Ectodermal cell (in vitro differentiated cells): ENCODE results near the gene ROBO4.

Experiments used
- H3K27ac ChIP-seq: 2 replicates; pipeline ENCODE4 v1.7.0; 2013; ENCODE audit warnings: mild to moderate bottlenecking, low read depth, low read length; ENCODE audit not compliant: insufficient read depth, poor library complexity, severe bottlenecking
- H3K27me3 ChIP-seq: 2 replicates; pipeline ENCODE4 v1.7.0; 2013; ENCODE audit warnings: mild to moderate bottlenecking, low read length; ENCODE audit not compliant: insufficient read depth, control insufficient read depth, poor library complexity, severe bottlenecking
- H3K36me3 ChIP-seq: one replicate; pipeline ENCODE4 v1.7.0; 2013; ENCODE audit warnings: low read length; ENCODE audit not compliant: control insufficient read depth, insufficient read depth
- H3K4me1 ChIP-seq: one replicate; pipeline ENCODE4 v1.7.0; 2013; ENCODE audit warnings: low read length; ENCODE audit not compliant: control insufficient read depth, insufficient read depth
- H3K4me3 ChIP-seq: 2 replicates; pipeline ENCODE4 v1.7.0; 2013; ENCODE audit warnings: low read depth, low read length, control low read depth; ENCODE audit not compliant: insufficient read depth
- H3K9me3 ChIP-seq: 2 replicates; pipeline ENCODE4 v1.7.0; 2013; ENCODE audit warnings: mild to moderate bottlenecking, low read length, moderate library complexity; ENCODE audit not compliant: control insufficient read depth
- WGBS, 2 experiments: methylation state at CpG; one replicate each; pipeline ENCODE4 v1.1.7; 2013; ENCODE audit warnings: missing lambda C conversion rate in 2 of 2; 5-methylcytosine and 5-hydroxymethylcytosine counted together

The ROBO4 gene

DNA sequence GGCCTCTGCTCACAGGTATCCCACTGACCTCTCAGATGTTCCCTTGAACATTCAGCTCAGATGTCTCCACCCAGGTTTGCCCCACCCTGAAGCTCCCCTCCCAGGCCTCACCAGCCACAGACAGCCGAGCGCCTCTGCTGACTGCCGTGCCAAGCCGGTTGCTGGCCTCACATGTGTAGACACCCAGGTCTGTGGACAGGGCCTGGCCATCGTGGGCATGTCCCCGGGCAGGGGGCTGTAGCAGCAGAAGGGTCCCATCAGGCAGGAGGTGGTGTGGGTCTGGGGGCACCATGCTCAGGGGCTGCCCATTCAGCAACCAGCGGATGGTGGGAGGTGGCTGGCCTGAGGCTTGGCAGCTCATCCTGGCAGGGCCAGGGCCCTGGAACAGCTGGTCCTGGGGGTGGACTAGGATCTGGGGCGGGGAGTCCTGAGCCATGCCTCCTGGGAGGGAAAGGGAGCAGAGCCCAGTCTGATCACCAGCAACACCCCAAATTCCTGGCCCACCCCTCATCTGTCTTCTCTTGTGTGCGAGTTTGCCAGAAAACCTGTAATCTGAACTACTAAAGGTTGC is 759 bp downstream of the ROBO4 start:
- Histone ChIP-seq H3K4me3 (no peak overlapping the region), H3K27me3 (no peaks in the 10 kb centered on the region), H3K9me3 (no peaks in the 10 kb centered on the region), H3K4me1 (peaks cover 10% of the 10 kb centered on the region), H3K36me3 (no peaks in the 10 kb centered on the region), H3K27ac (no peak overlapping the region)
- WGBS, 2 experiments: 93 to 96% methylated on average over 9 of the region's 9 CpGs

DNA sequence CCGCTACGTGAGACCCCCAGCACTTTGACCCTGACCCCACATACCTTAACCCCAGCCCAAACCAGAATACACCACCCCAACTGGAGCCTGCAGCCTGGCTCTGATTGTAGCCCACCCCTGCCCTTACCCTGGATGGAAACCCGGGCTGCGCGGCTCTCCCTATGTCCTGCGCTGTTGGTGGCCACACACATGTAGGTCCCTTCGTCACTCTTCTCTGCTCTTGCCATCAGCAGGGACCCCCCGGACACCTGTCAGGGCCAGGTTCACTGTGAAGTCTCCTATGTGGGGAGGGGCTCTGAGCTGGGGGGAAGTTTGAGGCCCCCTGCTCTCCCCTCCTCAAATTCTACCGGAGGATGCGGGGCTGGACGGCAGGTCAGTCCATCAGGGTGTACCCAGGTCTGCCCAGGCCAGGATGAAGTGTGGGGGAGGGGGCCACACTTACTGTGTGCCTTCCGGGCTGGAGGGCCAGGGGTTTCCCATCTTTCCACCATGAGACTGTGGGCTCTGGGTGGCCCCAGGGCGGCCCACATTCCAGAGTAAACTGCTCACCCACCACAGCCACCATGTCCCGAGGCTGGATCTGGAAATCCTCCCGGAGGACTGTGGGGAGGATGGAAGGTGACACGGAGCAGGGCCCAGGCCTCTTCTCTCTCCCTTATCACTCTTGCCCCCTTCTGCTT is 1.5 kb downstream of the ROBO4 start:
- H3K9me3 ChIP-seq: no peaks in the 10 kb centered on the region
- peaks cover 10% of the 10 kb centered on the region for H3K4me1 ChIP-seq
- no peak overlapping the region for H3K27ac ChIP-seq
- no peaks in the 10 kb centered on the region for H3K36me3 ChIP-seq
- H3K4me3 ChIP-seq: no peak overlapping the region
- 88 to 91% methylated on average over 16 of the region's 16 CpGs for WGBS, 2 experiments
- no peaks in the 10 kb centered on the region for H3K27me3 ChIP-seq

DNA sequence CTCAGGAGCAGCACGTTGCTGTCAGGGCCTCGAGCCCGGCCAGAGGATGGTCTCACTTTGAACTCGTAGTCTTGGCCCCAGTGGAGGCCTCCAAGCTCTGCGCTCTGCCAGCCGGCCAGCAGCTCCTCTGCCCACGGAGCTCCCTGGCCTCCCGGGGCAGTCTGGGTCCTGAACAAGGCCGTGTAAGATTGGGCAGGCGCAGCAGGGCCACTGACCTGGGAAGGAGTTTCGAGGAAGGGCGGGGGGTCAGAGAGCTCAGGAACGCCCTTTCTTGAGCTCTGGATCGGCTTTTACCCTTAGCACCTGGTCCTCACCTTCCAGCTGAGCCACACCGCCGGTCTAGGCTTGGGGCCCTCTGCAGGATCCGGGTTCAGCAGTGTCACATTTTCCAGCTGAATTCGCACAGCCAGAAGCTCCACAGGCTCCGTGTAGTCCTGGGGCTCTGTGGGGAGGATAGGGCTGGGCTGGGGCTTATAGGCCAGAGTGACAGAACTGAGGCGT is 2.1 kb downstream of the ROBO4 start:
- 92% methylated on average over 20 of the region's 20 CpGs for WGBS, 2 experiments
- H3K27me3 ChIP-seq: no peaks in the 10 kb centered on the region
- no peaks in the 10 kb centered on the region for H3K36me3 ChIP-seq
- H3K4me1 ChIP-seq: peaks cover 10% of the 10 kb centered on the region
- no peak overlapping the region for H3K4me3 ChIP-seq
- no peak overlapping the region for H3K27ac ChIP-seq
- no peaks in the 10 kb centered on the region for H3K9me3 ChIP-seq

DNA sequence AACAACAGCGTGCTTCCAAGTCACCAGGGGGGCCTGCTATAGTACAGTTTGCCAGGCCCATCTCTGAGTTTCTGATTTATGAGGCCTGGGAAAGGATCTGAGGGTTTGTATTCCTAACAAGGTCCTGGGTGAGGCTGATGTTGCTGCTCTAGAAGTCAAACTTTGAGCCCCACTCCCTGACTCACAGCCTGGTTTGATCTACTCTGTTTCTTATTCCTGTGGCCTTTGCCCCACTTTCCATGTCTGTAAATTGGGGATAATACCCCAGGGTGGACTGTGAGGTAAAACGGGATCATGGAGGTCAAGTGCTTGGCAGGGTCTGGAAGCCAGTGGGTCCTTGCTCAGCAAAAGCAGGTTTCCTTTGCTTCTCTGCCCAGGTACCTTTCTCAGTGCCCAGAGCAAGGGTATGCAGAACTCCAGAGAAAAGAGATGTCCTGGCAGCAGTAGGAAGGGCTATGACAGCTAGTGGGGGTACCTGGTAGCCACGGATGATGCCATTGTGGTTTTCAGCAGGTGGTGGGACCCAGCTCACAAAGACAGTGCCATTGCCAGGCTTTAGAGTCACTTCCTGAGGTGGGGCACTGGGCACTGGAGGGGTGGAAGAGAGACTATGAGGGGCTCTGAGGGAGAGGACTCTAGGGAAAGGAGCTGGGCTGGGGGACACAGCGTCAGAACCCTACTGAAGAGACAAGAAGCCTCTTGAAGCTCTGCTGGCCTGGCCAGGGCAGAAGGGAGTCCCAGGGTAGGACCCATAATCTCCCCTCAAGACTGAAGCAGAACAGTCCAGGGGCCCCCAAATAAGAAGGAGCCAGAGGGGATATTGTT is 2.8 kb downstream of the ROBO4 start:
- H3K27ac ChIP-seq: no peak overlapping the region
- WGBS, 2 experiments: 86 to 89% methylated on average over 4 of the region's 4 CpGs
- H3K36me3 ChIP-seq: no peaks in the 10 kb centered on the region
- H3K4me1 ChIP-seq: peaks cover 10% of the 10 kb centered on the region
- H3K9me3 ChIP-seq: no peaks in the 10 kb centered on the region
- H3K27me3 ChIP-seq: no peaks in the 10 kb centered on the region
- H3K4me3 ChIP-seq: no peak overlapping the region

DNA sequence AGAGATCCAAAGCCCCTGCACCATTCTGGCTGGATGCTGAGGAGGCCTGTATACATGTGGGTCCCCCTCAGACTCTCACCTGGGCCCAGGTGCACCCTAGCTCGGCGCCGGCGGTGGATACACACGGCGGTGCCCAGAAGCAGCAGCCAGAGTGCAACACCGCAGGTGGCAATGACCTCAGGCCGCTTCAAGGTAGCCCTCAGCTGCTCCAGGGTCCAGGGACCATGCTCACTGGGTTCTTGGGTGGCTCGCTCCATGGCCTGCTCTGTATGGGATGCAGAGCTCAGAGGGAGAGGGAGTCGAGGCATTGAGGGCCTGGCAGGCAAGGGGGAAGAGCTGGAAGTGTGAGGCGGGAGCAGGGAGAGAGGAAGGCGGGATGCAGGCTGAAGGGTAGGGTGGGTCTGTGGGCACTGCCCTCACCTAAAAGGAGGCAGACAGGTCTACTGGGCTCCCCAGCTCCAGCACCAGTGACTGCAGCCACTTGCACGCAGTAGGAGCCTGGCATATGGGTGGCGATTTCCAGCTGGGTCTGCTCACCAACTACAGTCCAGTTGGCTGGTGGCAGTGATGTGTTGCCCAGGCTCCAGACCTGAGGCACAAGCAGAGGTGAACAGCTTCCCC is 3.8 kb downstream of the ROBO4 start:
- 93 to 94% methylated on average over 14 of the region's 14 CpGs for WGBS, 2 experiments
- H3K4me1 ChIP-seq: peaks cover 8% of the 10 kb centered on the region
- no peaks in the 10 kb centered on the region for H3K27me3 ChIP-seq
- H3K36me3 ChIP-seq: no peaks in the 10 kb centered on the region
- H3K9me3 ChIP-seq: no peaks in the 10 kb centered on the region
- H3K27ac ChIP-seq: no peak overlapping the region
- no peak overlapping the region for H3K4me3 ChIP-seq

DNA sequence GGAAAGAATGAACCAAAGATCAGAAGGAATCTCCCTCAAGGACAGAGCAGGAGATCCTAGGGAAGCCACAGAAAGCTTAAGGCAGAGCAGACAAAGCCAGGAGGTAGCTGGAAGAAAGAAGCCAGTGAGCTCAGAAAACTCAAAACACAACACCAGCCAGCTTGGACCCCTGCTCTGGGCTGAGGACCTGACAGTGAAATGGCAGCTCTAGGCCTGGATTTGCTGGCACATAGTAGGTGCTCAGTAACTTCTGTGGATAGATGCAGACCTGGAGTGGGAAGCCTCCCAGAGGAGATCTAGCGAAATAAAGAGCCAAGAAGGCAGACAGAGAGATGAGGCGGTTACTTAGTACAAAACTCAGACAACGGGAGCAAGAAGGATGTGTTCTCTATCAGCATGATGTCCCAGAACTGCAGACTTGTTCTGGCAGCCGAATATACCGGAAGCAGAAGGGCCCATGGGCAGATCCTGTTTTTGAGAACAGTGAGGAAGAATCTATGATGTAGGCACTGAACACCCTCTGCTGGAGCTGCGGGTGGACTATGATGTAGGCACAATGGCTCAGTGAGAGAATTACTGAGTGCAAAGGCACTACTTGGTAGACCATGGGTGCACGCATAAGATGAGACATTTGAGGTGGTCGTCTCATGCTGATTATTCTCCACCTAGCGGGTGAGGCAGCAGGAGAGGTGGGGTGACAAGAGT is 4.8 kb downstream of the ROBO4 start:
- Histone ChIP-seq H3K36me3 (no peaks in the 10 kb centered on the region), H3K9me3 (no peaks in the 10 kb centered on the region), H3K4me3 (no peak overlapping the region), H3K27ac (no peak overlapping the region), H3K27me3 (no peaks in the 10 kb centered on the region), H3K4me1 (peaks cover 5% of the 10 kb centered on the region)
- WGBS, 2 experiments: 93 to 94% methylated on average over 9 of the region's 9 CpGs

DNA sequence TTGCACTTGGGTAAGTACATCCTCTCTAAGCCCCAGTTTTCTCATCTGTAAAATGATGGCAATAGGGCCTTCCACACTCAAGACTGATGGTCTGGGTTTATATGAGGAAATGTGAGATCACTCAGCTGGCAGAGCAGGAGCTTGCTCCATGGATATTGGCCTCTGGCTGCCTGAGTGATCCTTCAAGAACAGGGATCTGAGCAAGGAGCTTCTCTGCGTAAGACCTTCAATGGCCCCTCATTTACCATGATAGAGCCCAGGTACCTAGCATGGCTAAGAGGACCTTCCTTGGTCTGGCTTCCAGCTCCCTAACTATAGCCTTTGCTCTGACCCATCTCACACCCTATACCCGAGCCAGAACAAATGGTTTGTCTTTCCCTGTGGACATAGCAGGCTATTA is 5.5 kb downstream of the ROBO4 start:
- Histone ChIP-seq H3K27me3 (no peaks in the 10 kb centered on the region), H3K9me3 (no peaks in the 10 kb centered on the region)
- WGBS, 2 experiments: 90 to 99% methylated on average over 2 of the region's 2 CpGs

DNA sequence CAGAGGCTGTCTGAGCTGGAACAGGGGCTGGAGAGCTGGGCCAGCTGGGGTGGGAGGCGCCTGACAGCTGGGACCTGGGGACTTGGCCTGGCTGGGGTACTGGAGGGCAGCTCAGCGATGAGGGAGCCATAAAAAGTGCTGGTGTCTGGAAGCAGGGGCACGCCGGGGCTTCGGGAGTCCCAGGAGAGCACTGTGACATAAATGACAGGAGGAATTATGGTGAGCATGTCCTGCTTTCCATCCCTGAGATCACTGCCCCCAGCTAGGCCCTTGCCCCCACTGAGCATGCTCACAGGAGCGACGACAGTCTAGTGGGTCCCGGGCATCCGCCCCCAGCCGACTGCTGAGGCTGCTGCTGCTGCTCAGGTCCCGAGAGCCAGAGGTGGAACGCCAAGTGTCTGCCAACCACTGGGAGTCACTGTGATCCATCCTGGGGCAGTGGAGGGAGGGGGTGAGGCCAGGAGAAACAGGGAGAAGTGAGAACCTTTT is 6.2 kb downstream of the ROBO4 start:
- Histone ChIP-seq H3K27me3 (no peaks in the 10 kb centered on the region), H3K27ac (no peak overlapping the region), H3K36me3 (no peaks in the 10 kb centered on the region), H3K9me3 (no peaks in the 10 kb centered on the region), H3K4me1 (no peaks in the 10 kb centered on the region), H3K4me3 (no peak overlapping the region)
- 70 to 72% methylated on average over 12 of the region's 12 CpGs for WGBS, 2 experiments

More for the DNA sequence above, 5.5 kb downstream of the ROBO4 start:
- Histone ChIP-seq H3K4me1 (no peaks in the 10 kb centered on the region), H3K27ac (no peak overlapping the region), H3K36me3 (no peaks in the 10 kb centered on the region), H3K4me3 (no peak overlapping the region)

DNA sequence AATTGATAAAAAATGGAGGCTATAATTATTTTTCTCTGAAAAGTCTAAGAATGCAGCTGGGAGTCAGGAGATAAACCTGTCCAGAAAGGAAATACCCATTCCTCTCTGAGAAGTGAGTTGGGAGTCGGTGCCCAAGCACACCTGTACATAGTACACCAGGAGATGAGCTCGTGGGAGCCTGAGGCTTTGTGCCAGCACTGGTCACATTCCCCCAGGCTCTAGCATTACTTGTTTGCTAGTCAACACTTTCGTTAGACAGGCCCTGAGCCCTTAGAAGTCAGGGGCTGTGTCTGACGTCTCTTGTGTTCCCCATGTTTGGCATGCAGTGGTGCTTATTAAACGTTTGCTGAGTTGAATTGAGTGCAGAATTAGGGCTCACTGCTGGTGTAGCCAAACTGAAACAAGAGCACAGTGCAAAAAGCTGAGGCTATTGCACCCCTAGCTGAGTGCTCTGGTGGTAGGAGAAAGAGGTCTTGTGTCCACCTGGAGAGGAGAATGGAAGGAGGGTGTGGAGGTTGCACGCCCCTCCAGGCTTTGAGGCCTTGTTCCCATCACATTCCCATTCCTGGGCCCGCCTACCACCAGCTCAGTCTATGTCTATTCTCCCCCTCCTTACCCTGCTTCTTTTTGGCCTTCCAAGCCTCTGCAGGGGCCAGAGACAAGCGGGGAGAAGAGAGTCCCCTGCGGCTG is 6.8 kb downstream of the ROBO4 start:
- no peak overlapping the region for H3K4me3 ChIP-seq
- H3K9me3 ChIP-seq: no peaks in the 10 kb centered on the region
- H3K27ac ChIP-seq: no peak overlapping the region
- H3K36me3 ChIP-seq: no peaks in the 10 kb centered on the region
- 87 to 89% methylated on average over 9 of the region's 9 CpGs for WGBS, 2 experiments
- no peaks in the 10 kb centered on the region for H3K4me1 ChIP-seq
- no peaks in the 10 kb centered on the region for H3K27me3 ChIP-seq
